ENCODE data around the gene FAM107A. TPM values are rescaled to one million over a fixed set of nuclear protein-coding genes. Genes with fewer than 3 reads are reported as not detected.

Gene FAM107A
- total RNA-seq, 1 donor from 2014 or later, result not detected

GRCh38 chr3:58572634-58573230 lies 4.5 kb downstream of the FAM107A start:
- no peaks in the 10 kb centered on the region for H3K27me3 Mint-ChIP-seq
- no peak overlapping the region for H3K27ac Mint-ChIP-seq
- DNase-seq (no peak), ATAC-seq (ENCODE audit: low read depth) (no peak)
- ChIA-PET POLR2A (no interaction called here), CTCF (no interaction called here)
- H3K4me3 Mint-ChIP-seq, result no peak overlapping the region
- peaks cover 6% of the 10 kb centered on the region for H3K4me1 Mint-ChIP-seq
- intact Hi-C loops (cut with micrococcal nuclease), result no loop called here
- H3K36me3 Mint-ChIP-seq (ENCODE audit: low read depth), result no peaks in the 10 kb centered on the region
- no peaks in the 10 kb centered on the region for H3K9me3 Mint-ChIP-seq
- TF ChIP-seq CTCF (IDR thresholded peaks at IDR 0.05), result no peak

GRCh38 chr3:58572013-58572633 lies 5.1 kb downstream of the FAM107A start:
- POLR2A ChIA-PET, result no interaction called here
- TF ChIP-seq CTCF (IDR thresholded peaks at IDR 0.05), result no peak
- Mint-ChIP-seq H3K27me3 (no peaks in the 10 kb centered on the region), H3K36me3 (ENCODE audit: low read depth) (no peaks in the 10 kb centered on the region), H3K27ac (no peak overlapping the region), H3K9me3 (no peaks in the 10 kb centered on the region), H3K4me1 (peaks cover 6% of the 10 kb centered on the region), H3K4me3 (no peak overlapping the region)
- no peak for DNase-seq
- ATAC-seq (ENCODE audit: low read depth), result no peak
- intact Hi-C loops (cut with micrococcal nuclease), result no loop called here
- CTCF ChIA-PET, result interaction anchor here (1.0 to 7.3 kb wide), 2 partner anchors 56 to 59 kb away, joined by 3 to 65 read pairs; no protein-coding TSS in a partner anchor

- ChIA-PET POLR2A (no interaction called here), CTCF (interaction anchor here (1.2 to 7.3 kb wide), 3 partner anchors 10 to 107 kb away, joined by 3 to 65 read pairs (median 3); no protein-coding TSS in a partner anchor)
- no peak overlapping the region for H3K27ac Mint-ChIP-seq
- ATAC-seq (ENCODE audit: low read depth) (no peak), DNase-seq (no peak)
- no peak for TF ChIP-seq CTCF (IDR thresholded peaks at IDR 0.05)
- peaks cover 6% of the 10 kb centered on the region for H3K4me1 Mint-ChIP-seq
- H3K27me3 Mint-ChIP-seq, result no peaks in the 10 kb centered on the region
- no peaks in the 10 kb centered on the region for H3K9me3 Mint-ChIP-seq
- no peaks in the 10 kb centered on the region for H3K36me3 Mint-ChIP-seq (ENCODE audit: low read depth)
- intact Hi-C loops (cut with micrococcal nuclease), result no loop called here
- no peak overlapping the region for H3K4me3 Mint-ChIP-seq
Measured at GRCh38 chr3:58570851-58571250, 6.3 kb downstream of the FAM107A start.

- no peak for TF ChIP-seq CTCF (IDR thresholded peaks at IDR 0.05)
- Mint-ChIP-seq H3K4me1 (peaks cover 6% of the 10 kb centered on the region), H3K36me3 (ENCODE audit: low read depth) (no peaks in the 10 kb centered on the region), H3K4me3 (no peak overlapping the region), H3K9me3 (no peaks in the 10 kb centered on the region), H3K27ac (no peak overlapping the region), H3K27me3 (no peaks in the 10 kb centered on the region)
- ChIA-PET POLR2A (no interaction called here), CTCF (interaction anchor here (1.2 to 7.3 kb wide), 5 partner anchors 9 to 106 kb away, joined by 3 to 65 read pairs (median 3); no protein-coding TSS in a partner anchor)
- no peak for DNase-seq
- ATAC-seq (ENCODE audit: low read depth), result no peak
- intact Hi-C loops (cut with micrococcal nuclease), result no loop called here
Measured at GRCh38 chr3:58569287-58570001, 7.7 kb downstream of the FAM107A start.
